GM21367 (cell line): ENCODE measurements around the gene PPFIBP2.
"Not testable (repeated sequence)": the region's sequence is repeated elsewhere in the genome, so short reads cannot be mapped to it uniquely, and the experiment has no call there.

Experiments used
- ATAC-seq: cut with Tn5 transposase; IDR thresholded peaks from one replicate; pipeline ENCODE4 v1.9.1; 2021; ENCODE audit not compliant: unreplicated experiment

Gene PPFIBP2

DNA sequence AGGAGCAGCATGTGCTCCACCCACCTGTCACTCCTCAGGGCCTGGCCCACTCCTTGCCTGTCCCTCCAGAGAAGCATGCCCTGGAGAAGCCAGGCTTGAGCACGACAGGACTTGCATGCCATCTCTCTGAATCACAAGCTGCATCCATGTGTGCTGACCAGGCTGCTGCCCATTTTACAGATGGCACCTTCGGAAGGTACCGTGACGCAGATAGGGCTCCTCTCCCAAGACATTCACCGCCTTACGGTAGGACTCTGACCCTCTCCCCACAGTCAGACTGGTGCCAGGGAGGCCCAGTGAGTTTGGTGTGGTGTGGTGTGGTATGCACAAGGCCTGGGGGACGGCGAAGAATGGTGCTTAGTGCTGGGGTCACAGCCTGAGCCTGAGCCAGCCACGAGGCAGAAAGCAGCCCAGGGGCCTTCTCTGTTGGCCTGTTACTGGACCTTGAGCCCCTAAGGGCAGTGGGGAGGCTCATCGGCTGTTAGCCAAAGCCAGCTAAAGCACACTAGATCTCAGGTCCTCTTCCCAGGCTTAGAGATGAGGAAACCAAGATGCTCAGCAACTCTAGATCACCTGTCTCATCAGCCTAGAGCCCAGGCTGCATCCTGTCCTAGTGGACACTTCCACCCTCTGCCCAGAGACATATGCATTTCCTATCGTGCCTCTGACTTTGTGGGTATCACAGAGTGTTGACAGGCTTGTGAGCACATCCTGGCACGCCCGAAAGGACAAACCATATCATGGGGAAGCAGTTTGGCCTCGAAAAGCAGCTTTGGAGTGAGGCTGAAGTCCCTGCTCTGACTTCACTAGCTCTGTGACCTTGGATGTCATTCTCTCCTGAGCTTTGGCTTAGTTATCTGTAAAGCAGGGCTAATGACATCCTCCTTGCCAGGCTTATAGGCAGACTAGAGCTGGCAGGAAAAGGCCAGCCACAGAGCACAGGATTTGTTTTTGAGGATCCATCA, 141.7 kb downstream of the PPFIBP2 start:
- no peak for ATAC-seq

DNA sequence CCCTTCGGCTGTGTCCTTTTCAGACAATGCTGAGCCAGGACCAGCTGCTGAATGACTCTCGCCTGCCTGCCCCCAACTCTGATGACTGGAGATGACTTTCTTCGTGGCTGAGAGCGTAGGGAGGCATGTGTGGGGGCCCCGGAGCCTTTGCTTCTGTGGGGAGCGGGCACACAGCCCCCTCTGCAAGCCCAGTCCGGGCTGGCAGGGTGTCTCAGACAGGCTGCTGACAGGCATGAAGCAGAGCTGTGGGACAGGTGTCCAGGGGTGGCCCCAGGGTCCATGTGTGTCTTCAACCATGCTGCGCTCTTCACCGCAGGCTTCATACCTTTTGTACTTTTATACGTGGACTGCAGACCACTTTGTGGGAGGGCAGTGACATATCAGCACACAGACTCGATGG, 142.9 kb downstream of the PPFIBP2 start:
- ATAC-seq = no peak

DNA sequence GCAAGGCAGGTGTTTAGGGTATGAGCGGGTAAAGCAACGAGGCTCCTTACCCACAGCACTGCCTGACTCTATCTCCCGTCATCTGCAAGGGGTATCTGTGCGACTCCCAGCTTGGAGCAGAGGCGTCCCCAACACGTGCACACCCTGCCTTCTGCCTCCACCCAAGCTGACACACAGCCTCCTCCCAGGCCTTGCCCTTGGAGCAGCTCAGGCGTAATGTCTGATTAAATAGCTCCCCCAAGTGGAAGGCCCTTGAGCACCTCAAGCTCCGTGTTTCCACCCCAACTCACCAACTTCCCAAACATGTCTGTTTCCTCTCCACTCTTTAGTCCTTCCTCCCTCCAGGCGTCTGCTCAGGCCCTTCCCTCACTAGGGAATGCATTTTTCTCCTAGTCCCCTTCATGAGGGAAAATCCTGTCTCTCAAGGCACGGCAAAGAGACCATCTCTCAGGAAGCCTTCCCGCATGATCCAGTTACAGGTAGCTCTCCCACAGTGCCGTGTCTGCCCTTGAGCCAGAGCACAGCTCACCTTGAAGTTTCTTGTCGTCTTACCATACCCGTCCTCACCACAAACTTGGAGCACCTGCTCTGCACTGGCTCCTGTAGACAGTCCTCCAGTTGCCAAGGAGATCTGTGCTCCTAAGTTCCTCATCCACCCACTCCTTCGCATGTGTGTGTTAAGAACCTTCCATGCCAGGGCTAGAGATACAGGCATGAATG, 143.7 kb downstream of the PPFIBP2 start:
- no peak for ATAC-seq

DNA sequence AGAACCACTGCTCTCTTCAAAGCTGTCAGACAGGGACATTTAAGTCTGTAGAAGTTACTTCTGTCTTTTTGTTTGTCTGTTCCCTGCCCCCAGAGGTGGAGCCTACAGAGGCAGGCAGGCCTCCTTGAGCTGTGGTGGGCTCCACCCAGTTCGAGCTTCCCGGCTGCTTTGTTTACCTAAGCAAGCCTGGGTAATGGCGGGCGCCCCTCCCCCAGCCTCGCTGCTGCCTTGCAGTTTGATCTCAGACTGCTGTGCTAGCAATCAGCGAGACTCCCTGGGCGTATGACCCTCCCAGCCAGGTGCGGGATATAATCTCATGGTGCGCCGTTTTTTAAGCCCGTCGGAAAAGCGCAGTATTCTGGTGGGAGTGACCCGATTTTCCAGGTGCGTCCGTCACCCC, 149.7 kb downstream of the PPFIBP2 start:
- ATAC-seq = not testable (repeated sequence)

DNA sequence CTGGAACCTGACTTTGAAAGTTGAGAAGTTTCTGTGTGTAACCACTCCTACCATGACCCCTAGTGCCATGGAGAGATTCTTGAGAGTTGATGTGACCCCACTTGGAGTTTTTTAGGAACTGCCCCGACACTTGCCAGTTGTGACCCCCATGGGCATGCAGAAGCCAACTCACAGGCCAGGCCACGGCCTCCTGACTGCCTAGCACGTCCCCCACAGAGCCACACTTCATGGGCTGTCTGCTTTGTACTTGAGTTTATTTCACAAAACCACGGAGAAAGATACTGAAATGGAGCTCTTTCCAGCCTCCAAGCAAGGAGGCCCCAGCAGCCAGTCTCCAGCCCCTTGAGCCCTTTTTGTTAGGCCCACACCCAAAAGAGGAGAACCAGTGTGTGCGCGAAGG, 151.1 kb downstream of the PPFIBP2 start:
- ATAC-seq = no peak

DNA sequence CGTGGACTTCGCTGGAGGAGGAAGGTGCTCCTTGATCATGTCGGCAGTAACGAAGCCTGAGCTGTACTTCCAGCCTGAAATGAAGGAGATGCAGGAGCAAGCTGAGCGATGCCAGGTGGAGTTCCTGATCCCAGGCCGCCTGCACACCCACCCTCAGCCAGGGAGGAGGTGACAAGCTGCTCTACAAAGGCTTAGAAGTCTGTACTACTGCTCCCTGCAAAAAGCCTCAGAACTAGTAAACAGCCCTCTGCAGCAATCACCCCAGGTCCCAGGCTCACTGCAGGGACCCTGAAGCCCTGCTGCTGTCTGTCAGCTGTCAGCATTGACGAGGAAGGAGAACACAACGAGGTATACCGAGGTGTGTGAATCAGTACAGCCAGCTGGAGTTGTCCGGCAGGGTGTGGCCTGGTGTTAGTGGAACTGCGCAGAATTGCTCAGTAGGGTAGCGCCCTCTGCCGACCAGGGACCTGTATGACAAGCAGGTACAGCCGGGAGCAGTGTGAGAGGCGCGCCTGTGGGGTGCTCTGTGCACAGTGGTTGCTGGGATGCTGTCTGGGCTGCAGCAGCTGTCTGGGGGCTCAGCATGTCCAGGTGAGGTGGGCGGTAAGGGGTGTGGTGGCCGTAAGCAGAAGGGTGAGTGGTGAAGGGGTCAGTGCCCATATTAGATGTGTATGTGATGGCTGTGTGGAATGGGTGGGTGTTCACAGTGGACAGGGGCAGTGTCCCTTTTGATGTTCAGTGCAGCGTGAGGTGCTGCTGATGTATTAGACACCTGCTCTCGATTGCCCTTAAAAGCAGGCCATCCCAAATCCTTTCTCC, 151.9 kb downstream of the PPFIBP2 start:
- peak; percentile 97 for ATAC-seq

DNA sequence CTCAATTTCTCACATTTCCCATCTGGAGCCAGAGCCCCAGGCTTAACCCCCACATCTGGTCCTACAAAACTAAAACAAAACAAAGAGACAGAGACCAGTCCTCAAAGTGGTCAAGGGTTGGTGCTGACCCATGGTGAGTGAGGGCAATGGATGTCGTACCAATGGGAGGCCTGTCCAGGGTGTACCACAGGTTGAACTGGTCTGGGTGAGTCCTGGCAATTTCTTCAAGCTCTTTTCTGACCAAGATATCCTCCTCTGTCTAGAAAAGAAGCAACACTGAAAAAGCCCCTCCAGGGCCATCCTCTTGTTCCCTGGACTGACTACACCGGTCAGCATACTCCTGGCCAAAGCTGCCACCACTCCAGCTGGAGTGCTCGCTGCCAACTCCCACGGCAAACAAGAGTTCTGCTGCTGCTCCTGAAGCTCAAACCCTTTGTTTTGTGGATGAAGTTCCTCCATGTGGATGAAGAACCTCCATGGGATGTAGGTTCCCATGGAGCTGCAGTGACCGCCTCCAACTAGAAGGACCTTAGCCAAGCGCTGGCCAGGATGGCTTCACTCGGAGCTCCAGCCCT, 152.6 kb downstream of the PPFIBP2 start:
- no peak for ATAC-seq

DNA sequence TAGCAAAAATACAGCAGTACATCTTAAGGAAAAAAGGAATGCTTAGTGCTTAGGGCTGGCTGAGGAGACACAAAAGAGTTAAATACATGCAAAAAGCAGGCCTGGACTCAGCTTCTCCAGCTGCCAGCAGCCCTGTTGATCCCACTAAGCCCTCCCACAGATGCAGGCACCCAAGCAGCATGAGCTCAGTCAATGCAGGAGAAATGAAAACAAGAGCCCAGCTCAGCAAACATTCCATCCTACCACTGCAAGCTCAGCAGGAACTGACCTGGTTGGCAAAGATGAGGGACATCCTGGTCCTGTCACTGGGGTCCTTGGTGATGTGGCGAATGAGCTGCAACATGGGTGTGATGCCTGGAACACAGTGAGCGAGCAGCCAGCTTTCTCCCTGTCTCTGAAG, 153.7 kb downstream of the PPFIBP2 start:
- ATAC-seq = no peak

DNA sequence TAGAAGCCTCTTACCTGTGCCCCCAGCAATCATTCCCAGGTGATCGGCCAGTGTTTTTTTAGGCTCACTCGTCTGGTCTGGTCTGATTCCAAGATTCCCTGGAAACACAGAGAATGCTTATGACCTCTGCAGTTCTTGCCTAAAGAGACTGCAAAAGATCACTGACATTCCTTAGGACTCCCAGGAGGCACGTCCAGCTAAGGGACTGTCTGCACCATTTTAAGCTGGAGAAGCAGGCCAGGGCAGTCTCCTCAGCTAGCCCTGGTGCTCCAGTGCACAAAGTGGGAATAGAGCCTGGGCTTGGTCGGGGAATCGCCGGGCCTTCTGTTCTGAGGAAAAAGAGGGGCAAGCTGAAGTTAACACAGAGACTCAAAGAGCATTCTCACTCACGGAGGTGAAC, 154.7 kb downstream of the PPFIBP2 start:
- no peak for ATAC-seq

DNA sequence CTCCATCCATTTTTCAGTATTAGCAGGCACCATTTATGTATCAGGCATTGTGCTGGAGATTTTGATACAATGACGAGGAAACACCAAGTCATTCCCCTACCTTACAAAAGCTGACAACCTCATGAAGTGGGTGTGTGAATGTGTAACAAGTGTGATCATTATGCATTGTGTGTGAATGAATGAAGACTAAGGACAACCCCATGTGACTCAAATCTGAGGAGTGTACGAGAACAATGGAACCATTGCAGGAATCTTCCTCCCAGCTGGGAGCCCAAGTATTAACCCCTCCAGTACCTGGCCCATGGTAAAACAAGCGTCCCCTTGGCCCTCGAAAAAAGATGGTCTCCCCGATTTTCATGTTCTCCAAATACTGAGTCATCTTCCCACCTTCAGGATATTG, 155.1 kb downstream of the PPFIBP2 start:
- no peak for ATAC-seq

DNA sequence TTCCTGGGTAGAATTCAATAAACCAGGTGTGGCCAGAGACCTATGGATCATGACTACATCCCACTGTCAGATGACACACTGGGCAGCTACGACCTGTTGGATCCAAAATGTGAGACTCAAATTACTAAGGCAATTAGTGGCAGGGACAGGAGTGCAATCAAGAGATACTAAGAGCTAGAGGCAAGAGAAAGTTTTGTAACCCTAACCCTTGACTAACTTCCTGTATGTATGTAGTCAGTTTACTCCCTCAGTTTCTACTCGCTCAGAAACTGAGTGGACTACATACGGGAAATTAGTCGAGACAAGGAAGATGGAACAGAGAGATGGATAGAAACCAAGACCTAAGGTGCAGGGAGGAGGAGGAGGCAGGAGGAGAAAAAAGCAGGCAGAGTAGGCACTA, 156.8 kb downstream of the PPFIBP2 start:
- no peak for ATAC-seq

DNA sequence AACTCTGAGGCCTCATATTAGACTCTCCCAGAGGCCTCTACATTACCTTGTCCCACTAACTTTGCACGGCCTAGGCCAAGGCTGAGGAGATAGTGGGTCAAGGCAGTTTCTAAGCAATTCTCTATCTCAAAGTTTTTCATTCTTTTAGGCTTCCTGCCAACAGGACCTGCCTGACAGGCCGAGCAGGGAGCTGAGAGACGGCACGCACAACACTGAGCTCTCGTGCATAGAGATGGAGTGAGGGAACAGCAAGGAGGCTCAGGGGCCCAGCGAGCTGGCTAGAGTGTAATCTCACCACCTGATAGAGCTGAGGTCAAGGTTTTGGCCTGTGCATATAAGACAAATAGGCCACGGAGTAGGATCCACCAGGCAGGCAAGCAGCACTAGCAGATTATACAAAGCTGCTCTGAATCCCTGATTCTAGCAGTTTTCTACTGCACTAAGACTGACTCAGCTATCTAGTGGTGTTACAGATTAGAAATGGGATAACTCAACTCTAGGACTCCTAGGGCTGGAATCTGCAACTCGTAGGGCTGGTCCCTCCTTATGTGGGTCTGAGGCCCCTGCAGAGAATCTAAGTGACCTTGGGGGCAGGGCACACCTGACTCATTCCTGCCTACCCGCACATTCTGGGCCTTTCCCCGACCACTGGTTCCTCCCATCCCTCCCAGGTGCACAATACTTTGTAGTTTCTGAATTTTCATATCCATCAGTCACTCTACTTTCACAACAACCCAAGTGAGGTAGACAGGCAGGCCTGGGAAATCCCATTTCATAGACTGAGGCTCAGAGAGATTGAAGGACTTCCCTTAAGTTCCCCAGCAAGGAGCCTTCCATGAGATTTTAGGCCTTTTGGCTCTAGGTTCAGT, 157.8 kb downstream of the PPFIBP2 start:
- peak; percentile 49 for ATAC-seq

DNA sequence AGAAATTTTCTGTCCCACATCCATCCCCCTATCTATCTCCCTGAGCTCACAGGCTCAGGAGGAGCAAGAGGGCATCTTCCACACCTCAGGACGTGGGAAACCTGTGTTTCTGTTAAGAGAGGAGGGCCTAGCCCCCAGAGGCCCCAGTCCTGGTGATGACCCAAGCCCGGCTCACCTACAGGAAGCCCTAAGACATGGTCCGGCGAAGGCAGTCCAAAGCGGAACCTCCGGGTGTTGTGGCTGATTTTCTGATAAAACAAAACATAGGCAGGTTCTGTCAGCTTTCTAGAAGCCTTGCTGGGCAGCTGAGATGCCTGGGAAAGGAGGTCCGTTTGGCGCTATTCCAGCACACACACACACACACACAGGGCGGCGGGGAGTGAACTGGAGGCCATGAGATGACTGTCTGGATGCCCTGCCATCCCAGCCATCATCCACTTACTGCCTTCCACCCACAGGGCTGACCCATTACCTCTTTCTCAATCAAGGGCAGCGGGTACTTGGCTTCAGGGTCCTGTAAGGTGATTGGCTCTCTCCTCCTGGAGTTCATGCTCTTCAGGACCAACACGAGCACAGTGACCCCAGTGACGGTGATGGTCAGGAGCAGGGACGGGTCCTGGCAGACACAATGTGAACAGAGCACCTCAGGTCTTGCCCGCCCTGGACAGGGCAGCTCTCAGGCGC, 158.6 kb downstream of the PPFIBP2 start:
- ATAC-seq = no peak

DNA sequence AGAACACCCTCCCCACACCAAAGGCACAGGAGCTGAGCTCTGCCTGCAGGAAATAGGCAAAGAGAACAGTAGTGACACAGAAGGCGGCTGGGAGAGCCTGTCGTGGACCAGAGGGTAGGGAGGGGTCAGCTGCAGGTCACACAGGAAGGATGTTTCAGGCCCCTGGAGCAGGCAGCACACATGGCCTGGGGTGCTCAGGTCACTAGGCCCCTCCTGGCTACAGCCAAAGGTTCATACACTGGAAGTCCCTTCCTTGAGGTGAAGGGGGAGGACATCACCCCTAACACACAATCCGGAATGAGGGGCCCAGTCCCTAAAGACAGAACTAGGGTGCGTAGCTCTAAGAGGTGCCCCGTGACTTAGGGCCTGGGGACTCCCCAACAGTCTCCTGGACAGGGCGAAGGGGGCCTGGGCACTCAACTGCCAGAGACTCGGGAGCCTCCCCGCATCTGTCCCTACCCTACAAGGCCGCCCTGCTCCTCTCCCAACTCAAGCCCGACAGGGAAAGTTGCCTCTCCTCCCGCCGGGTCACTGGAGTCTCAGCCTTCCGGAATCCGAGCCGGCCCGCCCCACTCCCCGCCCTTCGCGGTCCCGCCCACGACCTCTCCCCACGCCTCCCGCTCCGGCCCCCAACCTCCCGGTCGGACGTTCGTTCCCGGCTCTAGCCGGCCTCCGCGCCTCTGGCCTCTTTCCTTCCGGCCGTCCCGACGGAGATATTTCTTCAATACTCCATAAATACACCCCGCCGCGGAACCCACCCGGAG, 159.3 kb downstream of the PPFIBP2 start, which contains the start of gene CYB5R2:
Gene CYB5R2 (minus strand): TSS at position 541 of the 764 bp plus-strand sequence. CDS start 675 bp downstream, outside the sequence.
- ATAC-seq = peak; percentile 42

DNA sequence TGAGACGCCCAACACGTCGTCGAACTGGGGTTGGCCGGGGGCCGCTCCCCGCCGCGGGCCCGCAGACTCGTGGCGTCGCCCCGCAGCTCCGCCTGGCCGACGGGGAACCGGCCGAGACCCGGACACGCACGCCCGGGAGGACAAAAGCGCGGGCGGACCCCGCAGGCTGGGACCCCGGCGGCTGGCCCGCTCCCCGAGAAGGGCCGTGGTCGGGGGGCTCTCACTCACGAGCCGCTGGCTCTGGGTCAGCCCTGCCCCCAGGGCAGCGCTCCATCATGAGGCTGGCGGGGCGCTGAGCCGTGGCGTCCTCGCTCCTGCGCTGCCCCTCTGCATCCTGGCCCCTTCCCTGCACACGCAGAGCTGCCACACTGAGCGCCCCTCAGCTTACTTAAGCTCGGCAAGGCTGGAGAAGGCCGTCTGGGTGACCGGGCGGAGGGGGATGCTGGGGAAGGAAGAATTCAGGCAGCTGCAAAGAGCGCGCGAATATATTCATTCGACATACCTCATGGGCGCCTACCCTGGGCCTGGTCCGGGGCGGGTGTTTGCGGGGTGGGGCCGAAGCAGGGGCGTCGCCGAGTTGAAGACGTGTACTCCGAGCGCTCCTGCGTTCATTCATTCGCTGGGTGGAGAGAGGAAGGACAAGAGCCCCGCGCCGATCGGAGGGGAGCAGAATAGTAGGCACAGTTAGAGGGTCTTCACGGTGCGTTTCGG, 160.1 kb downstream of the PPFIBP2 start:
- ATAC-seq = peak; percentile 18

DNA sequence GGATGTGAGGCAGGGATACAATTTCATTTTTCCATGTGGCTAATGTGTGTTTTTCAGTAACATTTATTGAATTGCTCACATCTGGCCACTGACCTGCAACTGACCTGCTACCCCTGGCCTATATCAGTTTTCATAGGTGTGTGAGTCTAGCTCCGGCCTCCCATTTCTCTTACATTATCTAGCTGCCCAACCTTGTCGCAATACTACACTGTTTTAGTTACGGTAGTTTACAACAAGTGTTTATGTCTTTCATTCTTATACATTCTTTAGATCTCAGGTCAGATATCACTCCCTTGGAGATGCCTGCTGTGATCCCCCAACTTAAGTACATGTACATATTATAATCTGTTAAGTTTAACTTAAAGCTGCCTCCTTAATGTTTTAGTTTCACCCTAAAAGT, 161.8 kb downstream of the PPFIBP2 start:
- no peak for ATAC-seq

DNA sequence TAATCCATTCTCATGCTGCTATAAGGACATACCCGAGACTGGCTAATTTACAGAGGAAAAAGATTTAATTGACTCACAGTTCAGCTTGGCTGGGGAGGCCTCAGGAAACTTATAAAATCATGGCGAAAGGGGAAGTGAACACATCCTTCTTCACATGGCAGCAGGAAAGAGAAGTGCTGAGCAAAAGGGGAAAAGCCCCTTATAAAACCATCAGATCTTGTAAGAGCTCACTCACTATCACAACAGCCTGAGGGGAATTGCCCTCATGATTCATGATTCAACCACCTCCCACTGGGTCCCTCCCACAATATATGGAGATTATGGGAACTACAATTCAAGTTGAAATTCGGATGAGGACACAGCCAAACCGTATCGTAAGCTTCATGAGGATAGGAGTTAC, 163.3 kb downstream of the PPFIBP2 start:
- no peak for ATAC-seq

DNA sequence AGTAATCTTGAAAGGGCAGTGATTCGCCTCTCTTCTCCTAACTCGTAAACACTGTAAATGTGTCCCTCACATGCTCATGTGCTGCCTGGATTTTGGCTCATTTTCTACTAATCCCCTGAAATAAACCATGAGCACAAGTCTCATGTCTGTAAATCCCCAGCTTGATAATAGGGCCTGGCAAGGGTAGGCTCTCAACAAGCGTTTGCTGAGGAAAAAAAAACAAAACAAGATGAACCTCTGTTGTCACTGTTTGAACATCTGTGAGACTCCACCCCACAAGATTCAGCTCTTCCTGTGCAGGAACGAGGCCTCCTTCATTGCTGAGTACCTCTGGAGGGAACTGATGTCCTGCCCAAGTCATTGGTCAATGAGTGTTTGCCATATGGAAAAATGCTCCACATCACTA, 164.0 kb downstream of the PPFIBP2 start:
- no peak for ATAC-seq
